ENCODE measurements around the gene CHEK1. TPM values are rescaled to one million over a fixed set of nuclear protein-coding genes. Genes with fewer than 3 reads are reported as not detected.
"Not testable (repeated sequence)": the region's sequence is repeated elsewhere in the genome, so short reads cannot be mapped to it uniquely, and the experiment has no call there.

Gene CHEK1
- total RNA-seq = 4.9 TPM
- polyA plus RNA-seq (ENCODE audit: insufficient read depth, low read depth, low replicate concordance) = 4.6 TPM
- long read RNA-seq, donor 1, full-length matches to known transcripts = 2 of 2 reads
- long read RNA-seq, donor 1, partial matches to known transcripts = 0 of 2 reads
- long read RNA-seq, donor 1, other reads (novel, unspliced or antisense) = 0 of 2 reads
- long read RNA-seq, donor 2, full-length matches to known transcripts = 1 of 1 reads
- long read RNA-seq, donor 2, partial matches to known transcripts = 0 of 1 reads
- long read RNA-seq, donor 2, other reads (novel, unspliced or antisense) = 0 of 1 reads
- long read RNA-seq, donor 3, full-length matches to known transcripts = 2 of 2 reads
- long read RNA-seq, donor 3, partial matches to known transcripts = 0 of 2 reads
- long read RNA-seq, donor 3, other reads (novel, unspliced or antisense) = 0 of 2 reads
- long read RNA-seq, donor 4 = 0 reads
- long read RNA-seq, donor 5 = 0 reads
- long read RNA-seq, donor 6, full-length matches to known transcripts = 1 of 1 reads
- long read RNA-seq, donor 6, partial matches to known transcripts = 0 of 1 reads
- long read RNA-seq, donor 6, other reads (novel, unspliced or antisense) = 0 of 1 reads
- long read RNA-seq, donor 7, partial matches to known transcripts = 0 of 2 reads
- long read RNA-seq, donor 7, other reads (novel, unspliced or antisense) = 2 of 2 reads
- long read RNA-seq, donor 8 = 0 reads
- long read RNA-seq, donor 9, full-length matches to known transcripts = 1 of 1 reads
- long read RNA-seq, donor 9, partial matches to known transcripts = 0 of 1 reads
- long read RNA-seq, donor 9, other reads (novel, unspliced or antisense) = 0 of 1 reads
- long read RNA-seq, donor 10 = 0 reads

- TF ChIP-seq CTCF (IDR thresholded peaks at IDR 0.05; ENCODE audit: borderline replicate concordance, extremely low read depth, insufficient read depth) = no peak
- peak within 1 kb of the TSS; percentile 78 to 94 (median 83) for H3K4me3 ChIP-seq (ENCODE audit: low read length in 3 of 3)
- peak in 3 of 5 donors; percentile 2 to 35 (median 7) for DNase-seq
- FAIRE-seq = no peak
- H3K27me3 ChIP-seq (ENCODE audit: control insufficient read depth, insufficient read depth, low read length) = no peaks in the 10 kb centered on the region
- H3K4me1 ChIP-seq (ENCODE audit: control insufficient read depth in 2 of 3, insufficient read depth in 2 of 3, low read depth in 1 of 3, low read length in 3 of 3) = peaks cover 0 to 4% (median 0%) of the 10 kb centered on the region in 3 donors
- intact Hi-C loops (cut with DNase I) = no loop called here
- H3K9me3 ChIP-seq (ENCODE audit: control insufficient read depth in 2 of 3, insufficient read depth in 1 of 3, low read length in 3 of 3) = no peaks in the 10 kb centered on the region
- H3K9ac ChIP-seq (ENCODE audit: low read length in 3 of 3) = peak within 1 kb of the TSS; percentile 21 to 89 (median 88)
- peak within 1 kb of the TSS; percentile 94 to 96 for H3K27ac ChIP-seq (ENCODE audit: low read depth in 2 of 2, low read length in 2 of 2)
- peaks cover 0 to 11% (median 9%) of the 10 kb centered on the region in 3 donors for H3K36me3 ChIP-seq (ENCODE audit: control insufficient read depth in 2 of 3, insufficient read depth in 3 of 3, low read length in 3 of 3)
Observed at GRCh38 chr11:125624756-125625213, at the start of gene CHEK1. CHEK1 (plus strand) TSS chr11:125625163; CDS start chr11:125626769, 1,606 bp downstream.

GRCh38 chr11:125577181-125577580 lies 47.8 kb upstream of the CHEK1 start:
- FAIRE-seq; DNase-seq; H3K4me1 ChIP-seq (ENCODE audit: control insufficient read depth in 2 of 3, insufficient read depth in 2 of 3, low read depth in 1 of 3, low read length in 3 of 3); H3K27ac ChIP-seq (ENCODE audit: low read depth in 2 of 2, low read length in 2 of 2); H3K4me3 ChIP-seq (ENCODE audit: low read length in 3 of 3); H3K9ac ChIP-seq (ENCODE audit: low read length in 3 of 3); H3K27me3 ChIP-seq (ENCODE audit: control insufficient read depth, insufficient read depth, low read length); intact Hi-C loops (cut with DNase I); H3K9me3 ChIP-seq (ENCODE audit: control insufficient read depth in 2 of 3, insufficient read depth in 1 of 3, low read length in 3 of 3): not testable (repeated sequence)
- peaks cover 14 to 52% (median 38%) of the 10 kb centered on the region in 3 donors for H3K36me3 ChIP-seq (ENCODE audit: control insufficient read depth in 2 of 3, insufficient read depth in 3 of 3, low read length in 3 of 3)

GRCh38 chr11:125578783-125579182 lies 46.2 kb upstream of the CHEK1 start:
- no peak overlapping the region for H3K9ac ChIP-seq (ENCODE audit: low read length in 3 of 3)
- no peak overlapping the region for H3K27ac ChIP-seq (ENCODE audit: low read depth in 2 of 2, low read length in 2 of 2)
- H3K4me3 ChIP-seq (ENCODE audit: low read length in 3 of 3) = no peak overlapping the region
- no peaks in the 10 kb centered on the region for H3K4me1 ChIP-seq (ENCODE audit: control insufficient read depth in 2 of 3, insufficient read depth in 2 of 3, low read depth in 1 of 3, low read length in 3 of 3)
- no peak for DNase-seq
- peaks cover 11 to 59% (median 41%) of the 10 kb centered on the region in 3 donors for H3K36me3 ChIP-seq (ENCODE audit: control insufficient read depth in 2 of 3, insufficient read depth in 3 of 3, low read length in 3 of 3)
- TF ChIP-seq CTCF (IDR thresholded peaks at IDR 0.05; ENCODE audit: borderline replicate concordance, extremely low read depth, insufficient read depth) = no peak
- FAIRE-seq = no peak
- H3K27me3 ChIP-seq (ENCODE audit: control insufficient read depth, insufficient read depth, low read length) = no peaks in the 10 kb centered on the region
- no peaks in the 10 kb centered on the region for H3K9me3 ChIP-seq (ENCODE audit: control insufficient read depth in 2 of 3, insufficient read depth in 1 of 3, low read length in 3 of 3)
- intact Hi-C loops (cut with DNase I) = no loop called here

GRCh38 chr11:125579811-125580210 lies 45.2 kb upstream of the CHEK1 start:
- H3K4me3 ChIP-seq (ENCODE audit: low read length in 3 of 3) = no peak overlapping the region
- no peak for DNase-seq
- H3K27ac ChIP-seq (ENCODE audit: low read depth in 2 of 2, low read length in 2 of 2) = no peak overlapping the region
- H3K27me3 ChIP-seq (ENCODE audit: control insufficient read depth, insufficient read depth, low read length) = no peaks in the 10 kb centered on the region
- H3K9me3 ChIP-seq (ENCODE audit: control insufficient read depth in 2 of 3, insufficient read depth in 1 of 3, low read length in 3 of 3) = no peaks in the 10 kb centered on the region
- H3K4me1 ChIP-seq (ENCODE audit: control insufficient read depth in 2 of 3, insufficient read depth in 2 of 3, low read depth in 1 of 3, low read length in 3 of 3) = no peaks in the 10 kb centered on the region
- H3K36me3 ChIP-seq (ENCODE audit: control insufficient read depth in 2 of 3, insufficient read depth in 3 of 3, low read length in 3 of 3) = peaks cover 11 to 60% (median 40%) of the 10 kb centered on the region in 3 donors
- TF ChIP-seq CTCF (IDR thresholded peaks at IDR 0.05; ENCODE audit: borderline replicate concordance, extremely low read depth, insufficient read depth) = no peak
- intact Hi-C loops (cut with DNase I) = no loop called here
- FAIRE-seq = no peak
- no peak overlapping the region for H3K9ac ChIP-seq (ENCODE audit: low read length in 3 of 3)

Measured in kidney (tissue), 22 donors.